GM20431 (cell line): ENCODE measurements around the gene INPPL1.
"Not testable (repeated sequence)": the region's sequence is repeated elsewhere in the genome, so short reads cannot be mapped to it uniquely, and the experiment has no call there.

ENCODE experiments used
- in situ Hi-C: fragments of 300-500 bp; cut with MseI, MboI; formaldehyde crosslinking; loops from one replicate; pipeline ENCODE4 v1.15.0; 2020; ENCODE audit warnings: low sequenced_read_pairs; ENCODE audit not compliant: unreplicated experiment

The INPPL1 gene

GRCh38 chr11:72224564-72225410 lies at the start of gene INPPL1:
TSS of gene INPPL1 (plus strand) at chr11:72224767. CDS start at chr11:72224985, 218 bp downstream.
- in situ Hi-C loops = no loop called here

GRCh38 chr11:72177656-72178055 lies 46.9 kb upstream of the INPPL1 start:
- in situ Hi-C loops = no loop called here

GRCh38 chr11:72179049-72179803 lies 45.3 kb upstream of the INPPL1 start:
- in situ Hi-C loops = no loop called here

GRCh38 chr11:72179804-72180396 lies 44.7 kb upstream of the INPPL1 start:
- in situ Hi-C loops = no loop called here

- in situ Hi-C loops = not testable (repeated sequence)
Measured at GRCh38 chr11:72180892-72181552, 43.5 kb upstream of the INPPL1 start.

- in situ Hi-C loops = not testable (repeated sequence)
Measured at GRCh38 chr11:72181553-72181958, 43.0 kb upstream of the INPPL1 start.

GRCh38 chr11:72188267-72188666 lies 36.3 kb upstream of the INPPL1 start:
- in situ Hi-C loops = no loop called here

GRCh38 chr11:72189455-72190250 lies 34.9 kb upstream of the INPPL1 start:
- in situ Hi-C loops = no loop called here

- in situ Hi-C loops = no loop called here
Measured at GRCh38 chr11:72190631-72191071, 33.9 kb upstream of the INPPL1 start.

GRCh38 chr11:72191961-72192381 lies 32.6 kb upstream of the INPPL1 start, which contains the start of gene FOLR1:
TSS of gene FOLR1 (plus strand) at chr11:72192140. CDS start at chr11:72192174, 34 bp downstream.
- in situ Hi-C loops = no loop called here

GRCh38 chr11:72195518-72196270 lies 28.9 kb upstream of the INPPL1 start:
- in situ Hi-C loops = no loop called here

- in situ Hi-C loops = not testable (repeated sequence)
Measured at GRCh38 chr11:72201445-72201844, 23.1 kb upstream of the INPPL1 start.

- in situ Hi-C loops = no loop called here
Measured at GRCh38 chr11:72202571-72202970, 22.0 kb upstream of the INPPL1 start.

- in situ Hi-C loops = no loop called here
Measured at GRCh38 chr11:72203163-72203562, 21.4 kb upstream of the INPPL1 start.

GRCh38 chr11:72204886-72205285 lies 19.7 kb upstream of the INPPL1 start:
- in situ Hi-C loops = no loop called here

GRCh38 chr11:72206794-72207193 lies 17.8 kb upstream of the INPPL1 start:
- in situ Hi-C loops = not testable (repeated sequence)

- in situ Hi-C loops = no loop called here
Measured at GRCh38 chr11:72208281-72208680, 16.3 kb upstream of the INPPL1 start.

GRCh38 chr11:72209101-72209500 lies 15.5 kb upstream of the INPPL1 start:
- in situ Hi-C loops = no loop called here

GRCh38 chr11:72216638-72217037 lies 7.9 kb upstream of the INPPL1 start, which contains the start of gene FOLR2:
TSS of gene FOLR2 (plus strand) at chr11:72216794. CDS start at chr11:72218585, 1,791 bp downstream.
- in situ Hi-C loops = no loop called here
